Neutrophil (primary cell): ENCODE measurements around the gene USP10.

Experiments
- H3K27ac ChIP-seq: fragments of 200-600 bp; sonication (generic); 2 replicates; pipeline ENCODE4 v1.5.1; 2016; ENCODE audit warnings: mild to moderate bottlenecking, moderate library complexity
- H3K27me3 ChIP-seq: fragments of 200-600 bp; sonication (generic); 2 replicates; pipeline ENCODE4 v1.6.0; 2016; ENCODE audit warnings: mild to moderate bottlenecking
- H3K36me3 ChIP-seq: fragments of 200-600 bp; sonication (generic); 2 replicates; pipeline ENCODE4 v1.5.1; 2017
- H3K4me1 ChIP-seq, 2 experiments: fragments of 200-600 bp in 1 of 2; sonication (generic) in 1 of 2; 1 replicate in 1 of 2; 2 replicates in 1 of 2; pipeline versions ENCODE4 v1.5.1 to v1.6.1; 2013 to 2016; ENCODE audit warnings: low read depth in 1 of 2, low read length in 1 of 2, mild to moderate bottlenecking in 1 of 2, moderate library complexity in 1 of 2; ENCODE audit not compliant: control insufficient read depth in 1 of 2, insufficient read depth in 1 of 2
- H3K4me3 ChIP-seq, 2 experiments: fragments of 200-600 bp in 1 of 2; sonication (generic) in 1 of 2; 1 replicate in 1 of 2; 2 replicates in 1 of 2; pipeline ENCODE4 v1.5.1; 2013 to 2016; ENCODE audit warnings: low read depth in 1 of 2, low read length in 1 of 2, mild to moderate bottlenecking in 1 of 2, moderate library complexity in 1 of 2
- H3K9me3 ChIP-seq: fragments of 200-600 bp; sonication (generic); 2 replicates; pipeline ENCODE4 v1.5.1; 2016
- TF ChIP-seq, protein P1 (sequence below): fragments of 200-600 bp; sonication (generic); IDR thresholded peaks from 2 replicates; pipeline ENCODE4 v1.5.1; 2016; ENCODE audit warnings: antibody characterized with exemption

The USP10 gene

DNA sequence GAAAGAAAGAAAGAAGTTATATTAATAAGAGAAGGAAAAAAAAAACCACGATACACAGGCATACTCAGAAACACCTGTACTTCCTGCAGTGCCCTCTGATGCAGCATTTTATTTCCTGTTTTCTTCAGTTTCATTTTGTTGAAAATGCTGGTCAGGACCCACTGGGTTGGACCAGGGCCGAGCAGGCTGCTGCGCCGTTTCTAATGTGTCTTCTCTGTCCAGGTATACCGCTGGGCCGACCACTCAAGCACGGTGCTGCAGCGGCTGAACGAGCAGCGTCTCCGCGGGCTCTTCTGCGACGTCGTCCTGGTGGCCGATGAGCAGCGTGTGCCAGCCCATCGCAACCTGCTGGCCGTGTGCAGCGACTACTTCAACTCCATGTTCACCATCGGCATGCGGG is 43.2 kb upstream of the USP10 start:
- Histone ChIP-seq H3K9me3 (no peaks in the 10 kb centered on the region), H3K4me1 (no peaks in the 10 kb centered on the region), H3K4me3 (no peak overlapping the region), H3K27me3 (no peaks in the 10 kb centered on the region), H3K36me3 (peaks cover 79% of the 10 kb centered on the region), H3K27ac (no peak overlapping the region)
- TF ChIP-seq, protein P1, sequence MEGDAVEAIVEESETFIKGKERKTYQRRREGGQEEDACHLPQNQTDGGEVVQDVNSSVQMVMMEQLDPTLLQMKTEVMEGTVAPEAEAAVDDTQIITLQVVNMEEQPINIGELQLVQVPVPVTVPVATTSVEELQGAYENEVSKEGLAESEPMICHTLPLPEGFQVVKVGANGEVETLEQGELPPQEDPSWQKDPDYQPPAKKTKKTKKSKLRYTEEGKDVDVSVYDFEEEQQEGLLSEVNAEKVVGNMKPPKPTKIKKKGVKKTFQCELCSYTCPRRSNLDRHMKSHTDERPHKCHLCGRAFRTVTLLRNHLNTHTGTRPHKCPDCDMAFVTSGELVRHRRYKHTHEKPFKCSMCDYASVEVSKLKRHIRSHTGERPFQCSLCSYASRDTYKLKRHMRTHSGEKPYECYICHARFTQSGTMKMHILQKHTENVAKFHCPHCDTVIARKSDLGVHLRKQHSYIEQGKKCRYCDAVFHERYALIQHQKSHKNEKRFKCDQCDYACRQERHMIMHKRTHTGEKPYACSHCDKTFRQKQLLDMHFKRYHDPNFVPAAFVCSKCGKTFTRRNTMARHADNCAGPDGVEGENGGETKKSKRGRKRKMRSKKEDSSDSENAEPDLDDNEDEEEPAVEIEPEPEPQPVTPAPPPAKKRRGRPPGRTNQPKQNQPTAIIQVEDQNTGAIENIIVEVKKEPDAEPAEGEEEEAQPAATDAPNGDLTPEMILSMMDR = no peak

DNA sequence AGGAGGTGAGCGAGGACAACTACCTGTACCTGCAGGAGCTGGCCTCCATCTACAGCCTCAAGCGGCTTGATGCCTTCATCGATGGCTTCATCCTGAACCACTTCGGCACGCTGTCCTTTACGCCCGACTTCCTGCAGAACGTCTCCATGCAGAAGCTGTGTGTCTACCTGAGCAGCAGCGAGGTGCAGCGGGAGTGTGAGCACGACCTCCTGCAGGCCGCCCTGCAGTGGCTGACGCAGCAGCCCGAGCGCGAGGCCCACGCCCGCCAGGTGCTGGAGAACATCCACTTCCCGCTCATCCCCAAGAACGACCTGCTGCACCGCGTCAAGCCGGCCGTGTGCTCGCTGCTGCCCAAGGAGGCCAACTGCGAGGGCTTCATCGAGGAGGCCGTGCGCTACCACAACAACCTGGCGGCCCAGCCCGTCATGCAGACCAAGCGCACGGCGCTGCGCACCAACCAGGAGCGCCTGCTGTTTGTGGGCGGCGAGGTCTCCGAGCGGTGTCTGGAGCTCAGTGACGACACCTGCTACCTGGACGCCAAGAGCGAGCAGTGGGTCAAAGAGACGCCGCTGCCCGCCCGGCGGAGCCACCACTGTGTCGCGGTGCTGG is 42.5 kb upstream of the USP10 start:
- Histone ChIP-seq H3K4me3 (no peak overlapping the region), H3K27me3 (no peaks in the 10 kb centered on the region), H3K9me3 (no peaks in the 10 kb centered on the region), H3K27ac (no peak overlapping the region), H3K36me3 (peaks cover 81% of the 10 kb centered on the region), H3K4me1 (no peaks in the 10 kb centered on the region)
- TF ChIP-seq, protein P1 = no peak

DNA sequence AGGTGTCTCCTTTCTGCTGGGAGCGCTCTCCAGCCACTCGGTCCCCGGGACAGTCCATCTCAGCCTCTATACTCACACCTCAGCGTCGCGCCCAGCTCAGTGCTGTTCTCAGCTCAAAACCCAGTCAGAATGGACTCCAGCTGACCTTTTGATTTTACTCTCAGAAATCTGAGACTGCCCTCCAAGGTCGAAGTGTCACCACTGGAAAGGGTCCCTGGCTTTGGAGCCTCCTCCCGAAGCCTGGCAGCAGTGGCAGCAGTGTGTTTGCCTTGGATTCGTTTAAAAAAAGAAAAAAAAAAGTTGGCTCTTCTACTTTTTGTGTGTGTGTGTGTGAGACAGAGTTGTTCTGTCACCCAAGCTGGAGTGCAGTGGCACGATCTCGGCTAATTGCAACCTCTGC is 41.1 kb upstream of the USP10 start:
- Histone ChIP-seq H3K27ac (no peak overlapping the region), H3K9me3 (no peaks in the 10 kb centered on the region), H3K27me3 (no peaks in the 10 kb centered on the region), H3K4me1 (no peaks in the 10 kb centered on the region), H3K36me3 (peaks cover 82% of the 10 kb centered on the region), H3K4me3 (no peak overlapping the region)
- TF ChIP-seq, protein P1 = no peak

DNA sequence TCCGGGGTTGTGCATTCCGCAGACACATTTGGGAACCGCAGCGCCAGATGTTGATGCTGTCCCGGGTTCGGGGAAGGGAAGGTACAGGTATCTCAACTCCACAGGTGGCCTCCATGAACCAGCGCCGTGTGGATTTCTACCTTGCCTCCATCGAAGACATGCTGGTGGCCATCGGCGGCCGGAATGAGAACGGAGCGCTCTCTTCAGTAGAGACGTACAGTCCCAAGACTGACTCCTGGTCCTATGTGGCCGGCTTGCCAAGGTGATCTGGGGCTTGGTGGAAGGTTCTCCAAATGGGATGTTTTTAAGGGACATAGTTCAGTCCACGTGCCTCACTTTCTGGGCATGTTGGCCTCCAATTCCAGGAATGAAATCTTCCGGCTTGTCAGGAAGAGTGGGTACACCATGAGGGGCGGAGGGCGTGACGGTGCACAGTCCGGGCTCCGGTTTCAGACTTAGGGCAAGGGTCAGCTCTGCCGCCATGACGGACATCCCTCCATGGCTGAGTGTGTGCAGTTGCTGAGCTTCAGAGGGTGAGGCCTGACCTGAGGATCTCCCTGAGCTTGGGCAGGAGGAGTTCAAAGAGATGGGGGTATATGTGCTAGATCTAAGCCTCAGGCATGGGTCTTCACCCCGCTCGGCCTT is 40.0 kb upstream of the USP10 start:
- peaks cover 87% of the 10 kb centered on the region for H3K36me3 ChIP-seq

DNA sequence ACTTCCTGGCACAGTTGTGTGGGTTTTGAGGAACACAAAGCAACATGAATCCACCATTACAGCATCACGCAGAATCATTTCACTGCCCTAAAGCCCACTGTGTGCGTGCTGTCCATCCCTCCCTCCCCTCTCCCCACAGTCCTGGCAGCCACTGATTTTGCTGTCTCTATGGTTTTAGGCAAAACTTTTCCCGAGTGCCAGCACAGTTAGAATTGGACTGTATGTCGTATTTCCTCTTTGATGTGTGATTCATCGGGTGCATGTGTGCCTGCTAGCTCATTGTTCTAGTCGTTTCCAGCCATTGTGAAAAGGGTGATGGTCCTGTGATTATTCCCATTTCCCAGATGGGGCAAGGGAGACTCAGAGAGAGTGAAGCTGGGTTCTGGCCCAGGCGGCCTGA is 38.8 kb upstream of the USP10 start:
- no peaks in the 10 kb centered on the region for H3K27me3 ChIP-seq
- no peak overlapping the region for H3K27ac ChIP-seq
- H3K4me3 ChIP-seq = no peak overlapping the region
- no peaks in the 10 kb centered on the region for H3K4me1 ChIP-seq
- H3K9me3 ChIP-seq = no peaks in the 10 kb centered on the region
- peaks cover 93% of the 10 kb centered on the region for H3K36me3 ChIP-seq
- TF ChIP-seq, protein P1 = no peak

More for the DNA sequence above, 40.0 kb upstream of the USP10 start:
- Histone ChIP-seq H3K4me3 (no peak overlapping the region), H3K27me3 (no peaks in the 10 kb centered on the region), H3K9me3 (no peaks in the 10 kb centered on the region), H3K27ac (no peak overlapping the region), H3K4me1 (no peaks in the 10 kb centered on the region)
- TF ChIP-seq, protein P1 = no peak
